SU-DHL-6 (cell line): ENCODE data around the gene RGS11.

ENCODE experiments used
- H2AFZ ChIP-seq: fragments of 200-600 bp; sonication (generic); 2 replicates; pipeline ENCODE4 v1.6.1; 2014; ENCODE audit warnings: low read depth, mild to moderate bottlenecking, moderate library complexity, mixed read lengths, antibody characterized with exemption, low read length; ENCODE audit not compliant: severe bottlenecking
- H3F3A ChIP-seq: fragments of 200-600 bp; shearing (Covaris generic); 2 replicates; pipeline ENCODE4 v1.6.0; 2016; ENCODE audit warnings: antibody characterized with exemption, mild to moderate bottlenecking; ENCODE audit not compliant: insufficient read depth
- H3K27ac ChIP-seq: fragments of 200-600 bp; sonication (generic); 2 replicates; pipeline ENCODE4 v1.5.1; 2016; ENCODE audit warnings: low read depth, mild to moderate bottlenecking, low read length, moderate library complexity, mixed read lengths
- H3K27me3 ChIP-seq: fragments of 200-600 bp; sonication (generic), shearing (Covaris generic); 2 replicates; pipeline ENCODE4 v1.6.0; 2014; ENCODE audit warnings: mild to moderate bottlenecking, low read length
- H3K36me3 ChIP-seq: fragments of 200-600 bp; sonication (generic); 2 replicates; pipeline ENCODE4 v1.6.1; 2014; ENCODE audit warnings: mild to moderate bottlenecking, low read length, mixed read lengths
- H3K4me2 ChIP-seq: fragments of 300-600, 200-600 bp; shearing (Covaris generic), sonication (generic); 2 replicates; pipeline ENCODE4 v1.6.0; 2014; ENCODE audit warnings: low read length, low read depth, mild to moderate bottlenecking; ENCODE audit not compliant: poor library complexity, severe bottlenecking
- H3K4me3 ChIP-seq: fragments of 200-600 bp; sonication (generic); 2 replicates; pipeline ENCODE4 v1.5.1; 2014; ENCODE audit warnings: antibody characterized with exemption, low read length, mild to moderate bottlenecking, mixed read lengths; ENCODE audit not compliant: insufficient read depth, poor library complexity, severe bottlenecking
- H3K79me2 ChIP-seq: fragments of 200-600 bp; sonication (generic); 2 replicates; pipeline ENCODE4 v1.6.1; 2014; ENCODE audit warnings: mild to moderate bottlenecking, low read length, moderate library complexity; ENCODE audit not compliant: insufficient read depth
- H3K9ac ChIP-seq: fragments of 200-600 bp; sonication (generic); 2 replicates; pipeline ENCODE4 v1.7.0; 2014; ENCODE audit warnings: mild to moderate bottlenecking, low read length
- H3K9me2 ChIP-seq: fragments of 200-600 bp; sonication (generic); replicated peaks from 2 replicates; pipeline ENCODE4 v1.6.1; 2014; ENCODE audit warnings: low read length; ENCODE audit not compliant: insufficient read depth
- H3K9me3 ChIP-seq: fragments of 200-600 bp; sonication (generic); 2 replicates; pipeline ENCODE4 v1.6.1; 2014; ENCODE audit warnings: low read length, mixed read lengths; ENCODE audit not compliant: insufficient read depth
- H4K20me1 ChIP-seq: fragments of 200-600 bp; sonication (generic); 2 replicates; pipeline ENCODE4 v1.6.1; 2014; ENCODE audit warnings: low read depth, mild to moderate bottlenecking, antibody characterized with exemption, low read length, moderate library complexity, mixed read lengths
- EZH2phosphoT487 ChIP-seq: fragments of 200-600 bp; sonication (generic), shearing (Covaris generic); conservative IDR thresholded peaks from 2 replicates; pipeline ENCODE4 v1.6.1; 2018; ENCODE audit warnings: mild to moderate bottlenecking, antibody characterized with exemption, low read length, moderate library complexity, mixed read lengths
- TF ChIP-seq, protein P1 (sequence below): fragments of 200-600 bp; sonication (generic); IDR thresholded peaks from one replicate; pipeline ENCODE4 v1.5.1; 2017; ENCODE audit warnings: antibody characterized with exemption, mild to moderate bottlenecking, low read length, moderate library complexity; ENCODE audit not compliant: insufficient read depth, poor library complexity, severe bottlenecking

Gene RGS11

DNA sequence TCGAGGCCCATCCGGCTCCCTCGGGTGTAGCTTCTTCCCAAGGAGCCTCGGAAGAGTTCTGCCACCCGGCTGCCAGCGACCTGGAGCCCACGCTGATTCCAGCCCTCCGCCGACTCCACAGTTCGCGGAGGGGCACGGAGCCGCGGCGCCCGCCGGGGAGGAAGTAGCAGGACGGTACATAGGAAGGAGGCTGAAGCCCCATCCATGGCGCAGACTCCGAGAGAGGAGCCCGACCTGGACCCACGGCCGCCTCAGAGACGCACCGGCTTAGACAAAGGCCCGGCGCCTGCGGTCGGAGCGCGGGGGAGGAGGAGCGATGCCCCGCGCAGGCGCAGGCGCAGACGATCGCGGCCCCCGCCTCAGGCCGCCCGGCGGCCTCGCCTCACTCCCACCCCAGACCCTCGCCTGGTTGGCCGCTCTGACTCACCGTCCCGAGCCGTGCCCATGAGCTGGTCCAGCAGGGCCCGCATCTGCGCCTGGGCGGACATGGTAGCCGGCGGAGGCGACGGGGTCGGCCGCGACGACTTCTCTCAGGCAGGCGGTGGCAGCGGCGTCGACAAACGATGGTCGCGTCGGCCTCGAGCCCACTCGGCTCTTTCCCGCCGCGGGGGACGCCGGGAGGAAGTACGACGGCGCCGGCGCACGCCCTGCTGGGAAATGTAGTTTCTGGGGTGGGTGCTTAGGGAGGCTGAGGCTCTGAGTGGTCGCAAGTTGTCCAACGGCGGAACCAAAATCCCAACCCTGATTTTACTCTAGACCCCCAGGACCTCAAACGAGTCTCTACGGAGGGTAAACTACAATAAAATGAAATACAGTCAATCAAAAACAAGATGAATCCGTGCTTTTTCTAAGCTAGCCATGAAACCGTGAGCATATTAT, 46.7 kb downstream of the RGS11 start, which contains the start of gene LUC7L:
TSS of gene LUC7L (minus strand) at position 598 of the 879 bp plus-strand sequence. CDS start at position 488, 110 bp downstream.
- H3K36me3 ChIP-seq = peaks cover 21% of the 10 kb centered on the region
- H3K9ac ChIP-seq = peak within 1 kb of the TSS; percentile 92
- no peaks in the 10 kb centered on the region for H3K9me2 ChIP-seq
- no peak for TF ChIP-seq EZH2phosphoT487
- TF ChIP-seq, protein P1, sequence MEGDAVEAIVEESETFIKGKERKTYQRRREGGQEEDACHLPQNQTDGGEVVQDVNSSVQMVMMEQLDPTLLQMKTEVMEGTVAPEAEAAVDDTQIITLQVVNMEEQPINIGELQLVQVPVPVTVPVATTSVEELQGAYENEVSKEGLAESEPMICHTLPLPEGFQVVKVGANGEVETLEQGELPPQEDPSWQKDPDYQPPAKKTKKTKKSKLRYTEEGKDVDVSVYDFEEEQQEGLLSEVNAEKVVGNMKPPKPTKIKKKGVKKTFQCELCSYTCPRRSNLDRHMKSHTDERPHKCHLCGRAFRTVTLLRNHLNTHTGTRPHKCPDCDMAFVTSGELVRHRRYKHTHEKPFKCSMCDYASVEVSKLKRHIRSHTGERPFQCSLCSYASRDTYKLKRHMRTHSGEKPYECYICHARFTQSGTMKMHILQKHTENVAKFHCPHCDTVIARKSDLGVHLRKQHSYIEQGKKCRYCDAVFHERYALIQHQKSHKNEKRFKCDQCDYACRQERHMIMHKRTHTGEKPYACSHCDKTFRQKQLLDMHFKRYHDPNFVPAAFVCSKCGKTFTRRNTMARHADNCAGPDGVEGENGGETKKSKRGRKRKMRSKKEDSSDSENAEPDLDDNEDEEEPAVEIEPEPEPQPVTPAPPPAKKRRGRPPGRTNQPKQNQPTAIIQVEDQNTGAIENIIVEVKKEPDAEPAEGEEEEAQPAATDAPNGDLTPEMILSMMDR = no peak
- peak within 1 kb of the TSS; percentile 93 for H3K4me2 ChIP-seq
- H3F3A ChIP-seq = no peaks in the 10 kb centered on the region
- peak within 1 kb of the TSS; percentile 67 for H3K27ac ChIP-seq
- H3K9me3 ChIP-seq = no peaks in the 10 kb centered on the region
- H4K20me1 ChIP-seq = peaks cover 16% of the 10 kb centered on the region
- no peaks in the 10 kb centered on the region for H3K27me3 ChIP-seq
- H3K79me2 ChIP-seq = peaks cover 37% of the 10 kb centered on the region
- peak within 1 kb of the TSS; percentile 68 for H2AFZ ChIP-seq
- peak within 1 kb of the TSS; percentile 83 for H3K4me3 ChIP-seq

- Histone ChIP-seq H3K36me3 (peaks cover 21% of the 10 kb centered on the region), H3K9me2 (no peaks in the 10 kb centered on the region), H3K4me3 (peak overlapping the region; percentile 83), H3F3A (no peaks in the 10 kb centered on the region), H3K9me3 (no peaks in the 10 kb centered on the region), H4K20me1 (peaks cover 16% of the 10 kb centered on the region), H3K27me3 (no peaks in the 10 kb centered on the region), H3K79me2 (peaks cover 41% of the 10 kb centered on the region), H3K9ac (peak overlapping the region; percentile 92), H2AFZ (peak overlapping the region; percentile 68), H3K27ac (peak overlapping the region; percentile 67), H3K4me2 (peak overlapping the region; percentile 93)
- TF ChIP-seq EZH2phosphoT487 = no peak
- TF ChIP-seq, protein P1 = no peak
Measured at GRCh38 chr16:228151-228851, 47.4 kb downstream of the RGS11 start.

GRCh38 chr16:220021-220420, 55.7 kb downstream of the RGS11 start:
- no peak overlapping the region for H3K4me2 ChIP-seq
- H3K9me3 ChIP-seq = no peaks in the 10 kb centered on the region
- TF ChIP-seq EZH2phosphoT487 = no peak
- TF ChIP-seq, protein P1 = no peak
- no peak overlapping the region for H3K27ac ChIP-seq
- H3K36me3 ChIP-seq = peaks cover 14% of the 10 kb centered on the region; the same call in 1 of the 2 replicates
- no peaks in the 10 kb centered on the region for H4K20me1 ChIP-seq
- H3K4me3 ChIP-seq = no peak overlapping the region
- no peaks in the 10 kb centered on the region for H3K9me2 ChIP-seq
- H3K9ac ChIP-seq = no peak overlapping the region
- H2AFZ ChIP-seq = no peak overlapping the region
- H3K27me3 ChIP-seq = no peaks in the 10 kb centered on the region
- peaks cover 42% of the 10 kb centered on the region; the same call in 1 of the 2 replicates for H3K79me2 ChIP-seq
- H3F3A ChIP-seq = no peaks in the 10 kb centered on the region
